K562 (cell line): ENCODE results near the gene CLDN5. TPM values are rescaled to one million over a fixed set of nuclear protein-coding genes. Genes with fewer than 3 reads are reported as not detected.

ENCODE experiments used
- BHLHE40 ChIP-seq: IDR thresholded peaks from 2 replicates; pipeline ENCODE4 v1.6.1; 2011; ENCODE audit warnings: low read length, improper control_type of control experiment
- DMBX1 ChIP-seq: fragments of 250-450 bp; sonication (Bioruptor Pico); IDR thresholded peaks from 2 replicates; pipeline ENCODE4 v1.8.0; 2022; ENCODE audit warnings: inconsistent platforms, mild to moderate bottlenecking, moderate library complexity, borderline replicate concordance
- FOXP1 ChIP-seq: sonication (generic); formaldehyde crosslinking; IDR thresholded peaks from 2 replicates; pipeline ENCODE4 v1.8.0; 2022; ENCODE audit warnings: mild to moderate bottlenecking, missing genetic modification reagents
- GMEB1 ChIP-seq: fragments of 250-450 bp; sonication (Bioruptor Pico); IDR thresholded peaks from 2 replicates; pipeline ENCODE4 v1.4.0; 2020; ENCODE audit warnings: mild to moderate bottlenecking
- HDAC6 ChIP-seq: IDR thresholded peaks from 2 replicates; pipeline ENCODE4 v1.6.1; 2012; ENCODE audit warnings: low read depth, mild to moderate bottlenecking, control low read depth, inconsistent platforms, low read length, moderate library complexity
- HNRNPL ChIP-seq: fragments of 200-400 bp; formaldehyde crosslinking; IDR thresholded peaks from 2 replicates; pipeline ENCODE4 v1.6.1; 2017; ENCODE audit warnings: low read depth, mild to moderate bottlenecking, low read length
- IRF2 ChIP-seq: sonication (generic); formaldehyde crosslinking; IDR thresholded peaks from 2 replicates; pipeline ENCODE4 v1.8.1; 2022; ENCODE audit warnings: mild to moderate bottlenecking, missing genetic modification reagents
- KDM5B ChIP-seq: fragments of 200-600 bp; sonication (generic); IDR thresholded peaks from 2 replicates; pipeline ENCODE4 v1.6.1; 2012; ENCODE audit warnings: low read depth, mild to moderate bottlenecking, moderate library complexity, low read length, control low read depth, inconsistent platforms; ENCODE audit not compliant: insufficient replicate concordance
- KLF16 ChIP-seq: IDR thresholded peaks from 2 replicates; pipeline ENCODE4 v1.6.1; 2016; ENCODE audit warnings: antibody characterized with exemption
- MECOM ChIP-seq: fragments of 250-450 bp; sonication (Bioruptor Pico); IDR thresholded peaks from 2 replicates; pipeline ENCODE4 v1.8.0; 2022; ENCODE audit warnings: inconsistent platforms
- MTA3 ChIP-seq: fragments of 450-650 bp; formaldehyde crosslinking; IDR thresholded peaks from 2 replicates; pipeline ENCODE4 v1.6.1; 2017; ENCODE audit warnings: mild to moderate bottlenecking, borderline replicate concordance
- MYC ChIP-seq, 2 experiments: fragments of 250-450 bp in 1 of 2; sonication (Bioruptor Pico) in 1 of 2; IDR thresholded peaks; 2 replicates each; pipeline versions ENCODE4 v1.5.1 to v1.6.1; 2012 to 2021; ENCODE audit warnings: low read depth in 2 of 2, borderline replicate concordance in 1 of 2, improper control_type of control experiment in 1 of 2, low read length in 1 of 2, mild to moderate bottlenecking in 1 of 2, moderate library complexity in 1 of 2
- MYNN ChIP-seq, 2 experiments: sonication (generic); formaldehyde crosslinking in 1 of 2; IDR thresholded peaks; 2 replicates each; pipeline versions ENCODE4 v1.5.0 to v1.6.1; 2016 to 2020; ENCODE audit warnings: antibody characterized with exemption in 1 of 2, missing genetic modification reagents in 1 of 2
- PHF20 ChIP-seq: fragments of 450-650 bp; IDR thresholded peaks from 2 replicates; pipeline ENCODE4 v1.6.1; 2018; ENCODE audit not compliant: partially characterized antibody
- PHF21A ChIP-seq: fragments of 450-650 bp; IDR thresholded peaks from 2 replicates; pipeline ENCODE4 v1.6.1; 2017; ENCODE audit warnings: low read depth, borderline replicate concordance
- PKNOX1 ChIP-seq: fragments of 450-650 bp; IDR thresholded peaks from 2 replicates; pipeline ENCODE4 v1.6.1; 2016
- POLR2A ChIP-seq: fragments of 450-650 bp; conservative IDR thresholded peaks from 2 replicates; pipeline ENCODE4 v1.6.1; 2016
- POLR2AphosphoS5 ChIP-seq: IDR thresholded peaks from 2 replicates; pipeline ENCODE4 v1.6.1; 2011; ENCODE audit warnings: mild to moderate bottlenecking, low read depth, low read length, moderate library complexity; ENCODE audit not compliant: control insufficient read depth, insufficient read depth
- POLR3A ChIP-seq: IDR thresholded peaks from 2 replicates; pipeline ENCODE4 v1.6.1; 2011; ENCODE audit warnings: borderline replicate concordance, mild to moderate bottlenecking, moderate library complexity; ENCODE audit not compliant: insufficient read length, insufficient read depth; ENCODE audit errors: extremely low read depth
- RBFOX2 ChIP-seq: fragments of 200-400 bp; formaldehyde crosslinking; IDR thresholded peaks from 2 replicates; pipeline ENCODE4 v1.6.1; 2017; ENCODE audit warnings: low read depth, mild to moderate bottlenecking, low read length, moderate library complexity
- RBM22 ChIP-seq: fragments of 200-400 bp; formaldehyde crosslinking; IDR thresholded peaks from 2 replicates; pipeline ENCODE4 v1.6.1; 2018; ENCODE audit warnings: low read length, low read depth; ENCODE audit not compliant: poor library complexity, severe bottlenecking
- SUPT5H ChIP-seq: fragments of 450-650 bp; IDR thresholded peaks from 2 replicates; pipeline ENCODE4 v1.6.1; 2016
- TCFL5 ChIP-seq: fragments of 250-450 bp; sonication (Bioruptor Pico); conservative IDR thresholded peaks from 2 replicates; pipeline ENCODE4 v1.6.1; 2021; ENCODE audit warnings: mild to moderate bottlenecking, moderate library complexity, matching md5 sums
- WHSC1 ChIP-seq: IDR thresholded peaks from one replicate; pipeline ENCODE4 v1.6.1; 2012; ENCODE audit warnings: low read length, control low read depth, inconsistent platforms
- ZBTB34 ChIP-seq: fragments of 250-450 bp; sonication (Bioruptor Pico); IDR thresholded peaks from 2 replicates; pipeline ENCODE4 v1.8.0; 2021; ENCODE audit warnings: mild to moderate bottlenecking, moderate library complexity
- ZNF75A ChIP-seq: fragments of 450-650 bp; formaldehyde crosslinking; IDR thresholded peaks from 2 replicates; pipeline ENCODE4 v1.4.0; 2020; ENCODE audit warnings: mild to moderate bottlenecking
- ZNF77 ChIP-seq: fragments of 250-450 bp; sonication (Bioruptor Pico); IDR thresholded peaks from 2 replicates; pipeline ENCODE4 v1.5.0; 2020
- polyA plus RNA-seq, 8 experiments: library from polyadenylated mRNA; depleted of rRNA in 4 of 8; stranded (reverse) in 5 of 8; unstranded in 3 of 8; fragments of >200 nt; fragmentation: Nextera tagmentation in 2 of 8; fragmentation: Illumina TruSeq in 1 of 8; extraction: Ambion mirVana in 2 of 8; extraction: Trizol in 1 of 8; gene quantifications; 2 replicates each; pipeline versions ENCODE4 v1.2.1 to v1.2.3, GENCODE V29; 2011 to 2014; ENCODE audit warnings: inconsistent platforms in 1 of 8, missing spikeins in 1 of 8
- total RNA-seq, 7 experiments: library from RNA; depleted of rRNA in 6 of 7; stranded (reverse); fragments of >200 nt in 6 of 7; fragmentation: Illumina TruSeq in 2 of 7; extraction: Trizol in 2 of 7; gene quantifications; 2 replicates each; pipeline versions ENCODE4 v1.2.1 to v1.2.3, GENCODE V29; 2011 to 2021; ENCODE audit warnings: low replicate concordance in 1 of 7

CLDN5 gene
- total and polyA plus RNA-seq, 9 of the 15 experiments (the other 6 are each of a cell fraction or from before 2014, with no cell fraction given), result 0.20 TPM; not detected in 8

- no peak for TF ChIP-seq POLR2AphosphoS5
- no peak for TF ChIP-seq HNRNPL
- no peak for TF ChIP-seq MTA3
- TF ChIP-seq MECOM (CRISPR knock-in tag), result no peak
- TF ChIP-seq KLF16, result no peak
- TF ChIP-seq BHLHE40, result no peak
- TF ChIP-seq FOXP1 (CRISPR knock-in tag), result no peak
- peak; percentile 7 for TF ChIP-seq KDM5B
- TF ChIP-seq WHSC1, result peak; percentile 86
- peak; percentile 9 for TF ChIP-seq RBM22
- no peak for TF ChIP-seq TCFL5 (CRISPR knock-in tag)
- TF ChIP-seq PHF21A, result no peak
- TF ChIP-seq RBFOX2, result peak; percentile 53; the same call in 1 of the 2 replicates
- no peak for TF ChIP-seq ZNF75A (CRISPR knock-in tag)
- peak; percentile 33 for TF ChIP-seq SUPT5H
- no peak for TF ChIP-seq MYC (IDR thresholded peaks at IDR 0.05; ENCODE audit: low read depth, low read length)
- TF ChIP-seq MYC (CRISPR knock-in tag; IDR thresholded peaks at IDR 0.05; ENCODE audit: borderline replicate concordance, low read depth), result no peak
- TF ChIP-seq HDAC6, result 0 out of 2 replicates have a peak, but pooled peaks have one; percentile 70
- no peak for TF ChIP-seq POLR3A
- peak; percentile 52; the same call in 1 of the 2 replicates for TF ChIP-seq POLR2A
- no peak for TF ChIP-seq DMBX1 (CRISPR knock-in tag)
- no peak for TF ChIP-seq ZBTB34
- TF ChIP-seq MYNN (IDR thresholded peaks at IDR 0.05), result no peak
- no peak for TF ChIP-seq MYNN (CRISPR knock-in tag; IDR thresholded peaks at IDR 0.05)
- TF ChIP-seq PHF20, result no peak
- TF ChIP-seq ZNF77 (CRISPR knock-in tag), result no peak
- no peak for TF ChIP-seq PKNOX1
- TF ChIP-seq GMEB1 (CRISPR knock-in tag), result no peak
- 0 out of 2 replicates have a peak, but pooled peaks have one; percentile 1 for TF ChIP-seq IRF2 (CRISPR knock-in tag)
Observed at GRCh38 chr22:19506212-19506611, 18.0 kb downstream of the CLDN5 start (continued).
